HG02798 (cell line): ENCODE measurements around the gene LMAN2.
A peak's percentile ranks its signal among the peaks of the same experiment; 100 is the strongest.
"Not testable (repeated sequence)": the region's sequence is repeated elsewhere in the genome, so short reads cannot be mapped to it uniquely, and the experiment has no call there.

Experiments used
- ATAC-seq: cut with Tn5 transposase; IDR thresholded peaks from one replicate; pipeline ENCODE4 v1.9.1; 2021; ENCODE audit warnings: mild to moderate bottlenecking; ENCODE audit not compliant: unreplicated experiment, poor library complexity

LMAN2 gene

GRCh38 chr5:177366528-177367322, 15.3 kb upstream of the LMAN2 start:
- ATAC-seq = no peak

GRCh38 chr5:177365845-177366527, 14.5 kb upstream of the LMAN2 start:
- ATAC-seq = no peak

- no peak for ATAC-seq
Observed at GRCh38 chr5:177364159-177364962, 12.9 kb upstream of the LMAN2 start.

- ATAC-seq = no peak
Observed at GRCh38 chr5:177363565-177363964, 12.1 kb upstream of the LMAN2 start.

DNA sequence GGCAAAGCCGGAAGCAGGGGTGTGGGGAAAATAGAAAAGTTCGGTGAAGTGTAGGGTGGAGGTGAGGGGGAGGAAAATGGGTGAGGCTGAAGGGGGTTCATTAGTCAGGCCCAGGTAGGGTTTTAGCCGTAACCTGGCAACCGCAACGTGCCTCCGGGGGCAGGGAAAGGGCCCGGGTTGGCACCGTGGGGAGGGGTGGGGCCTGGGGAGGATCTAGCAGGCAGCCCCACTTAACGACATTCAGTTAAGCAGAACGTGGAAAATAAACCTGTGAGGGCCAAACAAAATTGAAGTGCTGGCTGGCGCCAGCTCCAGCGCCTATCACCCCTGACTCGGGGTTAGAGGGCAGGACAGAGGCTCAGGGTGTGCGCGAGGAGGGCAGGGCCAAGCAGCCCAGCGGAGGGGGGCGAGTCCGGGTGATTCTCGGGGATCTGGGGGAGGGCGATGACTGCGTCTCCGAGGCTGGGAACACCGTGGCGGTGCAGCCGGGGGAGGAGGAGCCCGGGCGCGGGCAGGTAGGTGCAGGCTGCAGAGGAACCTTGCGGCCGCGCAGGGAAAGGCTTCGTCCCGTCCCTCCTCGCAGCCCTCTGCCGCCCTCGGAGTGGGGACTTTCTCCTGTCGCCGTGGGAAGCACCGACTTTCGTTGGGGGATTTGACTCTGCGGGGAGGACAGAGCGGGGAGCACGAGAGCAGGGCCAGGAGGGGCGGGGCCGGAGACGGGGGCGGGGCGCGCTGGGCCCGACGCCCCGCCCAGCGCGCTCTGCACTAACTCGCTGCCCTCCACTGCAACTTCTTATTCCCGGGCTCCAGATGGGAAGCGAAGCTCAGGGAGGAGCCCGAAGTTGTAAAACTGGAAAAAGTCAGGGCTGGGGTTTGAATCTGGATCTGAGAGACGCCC, 11.4 kb upstream of the LMAN2 start:
- peak; percentile 43 for ATAC-seq

DNA sequence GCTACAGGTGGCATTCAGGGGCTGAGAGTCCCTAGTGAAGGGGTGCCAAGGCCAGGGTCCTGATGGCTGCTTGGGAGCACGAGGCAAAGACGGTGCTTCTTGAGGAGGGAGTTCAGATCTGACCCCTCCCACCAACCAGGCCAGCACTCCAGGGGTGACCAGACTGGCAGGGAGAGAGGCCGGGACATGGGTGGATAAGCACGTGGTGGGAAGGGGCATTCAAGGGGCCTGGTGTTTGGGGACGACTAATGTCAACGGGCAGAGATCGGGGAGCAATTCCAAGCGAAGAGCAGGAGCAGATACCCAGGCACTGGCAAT, 10.8 kb upstream of the LMAN2 start:
- no peak for ATAC-seq

GRCh38 chr5:177361418-177362291, 10.2 kb upstream of the LMAN2 start:
- no peak for ATAC-seq

GRCh38 chr5:177360740-177361139, 9.3 kb upstream of the LMAN2 start:
- not testable (repeated sequence) for ATAC-seq

GRCh38 chr5:177359860-177360259, 8.4 kb upstream of the LMAN2 start:
- no peak for ATAC-seq

DNA sequence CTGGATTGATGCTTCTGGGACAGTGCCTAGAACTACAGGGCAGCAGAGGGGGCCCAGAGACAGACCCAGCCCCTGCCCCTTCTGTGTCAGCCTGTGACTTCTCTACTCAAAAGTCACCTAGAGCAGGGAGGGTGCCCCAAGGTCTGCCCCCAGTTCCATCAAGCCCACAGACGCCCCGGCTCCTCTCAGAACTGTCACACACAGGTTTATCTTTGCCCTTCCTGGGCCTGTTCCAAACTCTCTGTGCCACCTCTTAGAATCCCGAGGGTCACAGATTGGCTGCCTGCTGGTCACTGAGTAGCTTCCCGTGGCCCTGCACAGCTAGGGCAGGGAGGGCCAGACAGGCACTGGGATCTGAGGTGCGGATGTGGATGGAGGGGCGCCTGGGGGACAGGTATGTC, 8.0 kb upstream of the LMAN2 start:
- ATAC-seq = no peak

- ATAC-seq = no peak
Observed at GRCh38 chr5:177358370-177358819, 6.9 kb upstream of the LMAN2 start.

- peak; percentile 90 for ATAC-seq
Observed at GRCh38 chr5:177357459-177358351, 6.2 kb upstream of the LMAN2 start, which contains the start of gene RGS14. Gene RGS14, plus strand, starts transcription at chr5:177357924. Its CDS starts 101 bp downstream, at chr5:177358025.

DNA sequence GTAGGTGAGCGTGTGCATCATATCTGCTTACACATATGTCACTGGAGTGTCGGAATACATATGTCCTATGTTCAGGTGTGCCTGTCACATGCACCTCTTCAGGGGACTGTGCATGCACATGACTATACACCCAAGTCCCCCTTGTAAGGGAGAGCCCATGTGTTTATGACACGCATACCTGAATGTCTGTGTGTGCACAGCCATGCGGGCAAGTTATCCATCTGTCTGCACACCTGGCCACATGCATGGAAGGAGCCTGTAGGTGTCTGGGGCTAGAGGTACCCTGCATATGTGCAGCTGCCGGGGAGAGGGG, 5.6 kb upstream of the LMAN2 start:
- ATAC-seq = no peak

DNA sequence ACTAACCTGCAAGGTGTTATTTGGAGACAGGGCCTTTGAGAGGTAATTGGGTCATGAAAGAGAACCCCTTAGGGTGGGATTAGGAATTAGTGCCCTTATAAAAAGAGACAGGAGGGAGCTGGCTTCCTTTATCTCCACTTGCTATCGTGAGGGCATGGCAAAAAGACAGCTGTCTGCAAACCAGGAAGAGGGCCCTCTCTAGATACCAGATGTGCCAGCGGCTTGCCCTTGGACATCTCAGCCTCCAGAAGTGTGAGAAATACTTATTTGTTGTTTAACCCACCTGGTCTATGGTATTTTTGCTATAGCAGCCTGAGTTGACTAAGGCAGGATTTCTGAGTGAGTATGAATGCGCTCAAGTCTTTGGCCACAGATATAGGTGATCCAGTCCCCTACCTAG, 5.3 kb upstream of the LMAN2 start:
- ATAC-seq = no peak

GRCh38 chr5:177355868-177356168, 4.3 kb upstream of the LMAN2 start:
- ATAC-seq = no peak

DNA sequence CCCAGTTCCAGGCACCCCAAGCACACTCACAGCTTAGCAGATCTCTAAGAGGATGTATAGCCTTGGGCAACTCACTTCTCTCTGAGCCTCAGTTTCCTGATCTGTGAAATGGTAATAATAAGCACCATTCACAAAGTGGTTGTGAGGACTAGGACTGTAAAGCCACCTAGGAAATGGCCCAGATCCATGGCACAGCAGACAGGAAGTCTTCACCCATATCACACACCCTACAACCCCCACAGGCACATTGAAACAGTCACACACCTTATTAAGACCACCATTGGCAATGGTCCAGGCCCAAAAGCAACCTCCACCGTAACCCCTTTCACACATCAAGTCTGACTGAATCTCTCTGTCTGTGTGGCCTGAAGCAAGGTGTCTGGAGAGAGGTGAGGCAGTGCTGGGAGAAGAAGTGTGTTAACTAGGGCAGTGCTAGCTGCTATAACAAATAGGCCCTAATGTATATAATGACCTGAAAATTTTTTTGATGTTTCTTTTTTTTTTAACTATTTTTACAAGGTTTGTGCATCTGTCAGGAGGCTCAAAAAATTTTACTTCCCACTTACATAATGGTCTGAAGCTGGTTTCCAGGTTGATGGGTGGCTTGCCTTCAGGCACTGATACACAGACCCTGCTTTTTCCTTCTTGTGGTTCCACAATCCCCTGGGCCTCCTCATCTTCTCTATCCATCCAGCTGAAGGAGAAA, 3.8 kb upstream of the LMAN2 start:
- ATAC-seq = no peak

- no peak for ATAC-seq
Observed at GRCh38 chr5:177354711-177355110, 3.2 kb upstream of the LMAN2 start.

GRCh38 chr5:177354256-177354655, 2.8 kb upstream of the LMAN2 start:
- ATAC-seq = no peak
